ENCODE results near the gene AWAT2. TPM values are rescaled to one million over a fixed set of nuclear protein-coding genes. Genes with fewer than 3 reads are reported as not detected.

Gene AWAT2
- total RNA-seq, 2 donors from 2014 or later: not detected

- no peak overlapping the region for H3K27ac ChIP-seq
Observed at GRCh38 chrX:70087857-70088630, 38.3 kb upstream of the AWAT2 start.

DNA sequence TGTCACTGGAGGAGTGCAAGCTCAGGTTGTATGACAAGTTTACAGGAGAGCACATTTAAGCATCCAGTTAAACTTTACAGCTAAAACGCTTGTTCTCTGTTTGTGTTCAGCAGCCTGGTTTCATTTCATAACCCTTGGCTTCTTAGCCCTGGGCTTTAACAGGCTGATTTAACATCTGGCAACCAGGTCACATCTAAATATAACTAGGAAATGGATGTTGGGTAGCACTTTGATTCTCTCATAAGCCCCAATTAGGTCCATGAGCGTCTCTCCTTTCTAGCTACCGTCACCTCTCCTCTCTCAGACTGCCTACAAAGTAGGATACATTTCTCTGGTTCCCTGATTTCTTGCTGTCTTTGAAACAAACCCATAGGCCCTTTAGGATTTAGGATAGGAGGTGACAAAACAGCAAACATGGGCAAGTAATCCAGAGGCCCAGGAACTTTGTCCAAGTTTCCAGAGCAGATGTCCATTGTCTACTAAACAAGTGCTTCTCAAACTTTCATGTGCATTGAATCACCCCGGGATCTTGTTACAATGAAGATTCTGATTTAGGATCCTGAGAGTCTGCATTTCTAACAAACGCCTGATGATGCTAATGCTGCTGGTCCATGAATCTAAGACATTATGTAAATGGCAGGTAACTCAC is 35.0 kb upstream of the AWAT2 start:
- intact Hi-C loops (cut with DNase I): no loop called here
- WGBS: 64% methylated on average over 4 of the region's 5 CpGs
- Histone ChIP-seq H3K27me3 (replicated peaks; ENCODE audit: insufficient read depth) (no peaks in the 10 kb centered on the region), H3K4me1 (replicated peaks) (no peaks in the 10 kb centered on the region), H3K9me3 (no peaks in the 10 kb centered on the region), H3K4me3 (no peak overlapping the region), H3K27ac (no peak overlapping the region), H3K36me3 (no peaks in the 10 kb centered on the region)
- TF ChIP-seq, protein P1, sequence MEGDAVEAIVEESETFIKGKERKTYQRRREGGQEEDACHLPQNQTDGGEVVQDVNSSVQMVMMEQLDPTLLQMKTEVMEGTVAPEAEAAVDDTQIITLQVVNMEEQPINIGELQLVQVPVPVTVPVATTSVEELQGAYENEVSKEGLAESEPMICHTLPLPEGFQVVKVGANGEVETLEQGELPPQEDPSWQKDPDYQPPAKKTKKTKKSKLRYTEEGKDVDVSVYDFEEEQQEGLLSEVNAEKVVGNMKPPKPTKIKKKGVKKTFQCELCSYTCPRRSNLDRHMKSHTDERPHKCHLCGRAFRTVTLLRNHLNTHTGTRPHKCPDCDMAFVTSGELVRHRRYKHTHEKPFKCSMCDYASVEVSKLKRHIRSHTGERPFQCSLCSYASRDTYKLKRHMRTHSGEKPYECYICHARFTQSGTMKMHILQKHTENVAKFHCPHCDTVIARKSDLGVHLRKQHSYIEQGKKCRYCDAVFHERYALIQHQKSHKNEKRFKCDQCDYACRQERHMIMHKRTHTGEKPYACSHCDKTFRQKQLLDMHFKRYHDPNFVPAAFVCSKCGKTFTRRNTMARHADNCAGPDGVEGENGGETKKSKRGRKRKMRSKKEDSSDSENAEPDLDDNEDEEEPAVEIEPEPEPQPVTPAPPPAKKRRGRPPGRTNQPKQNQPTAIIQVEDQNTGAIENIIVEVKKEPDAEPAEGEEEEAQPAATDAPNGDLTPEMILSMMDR (IDR thresholded peaks at IDR 0.05): no peak
- TF ChIP-seq POLR2AphosphoS5 (IDR thresholded peaks at IDR 0.05) (no peak), POLR2A (IDR thresholded peaks at IDR 0.05) (no peak)
- no peak for DNase-seq (ENCODE audit: low spot score)

More at GRCh38 chrX:70087857-70088630, 38.3 kb upstream of the AWAT2 start:
- no peaks in the 10 kb centered on the region for H3K27me3 ChIP-seq (replicated peaks; ENCODE audit: insufficient read depth)
- DNase-seq (ENCODE audit: low spot score): peak; percentile 33
- no peaks in the 10 kb centered on the region for H3K9me3 ChIP-seq
- 19% methylated on average over 11 of the region's 11 CpGs for WGBS
- intact Hi-C loops (cut with DNase I): no loop called here
- no peaks in the 10 kb centered on the region for H3K36me3 ChIP-seq
- H3K4me3 ChIP-seq: no peak overlapping the region
- no peaks in the 10 kb centered on the region for H3K4me1 ChIP-seq (replicated peaks)
- TF ChIP-seq POLR2A (IDR thresholded peaks at IDR 0.05): no peak
- TF ChIP-seq, protein P1 (IDR thresholded peaks at IDR 0.05): no peak
- TF ChIP-seq POLR2AphosphoS5 (IDR thresholded peaks at IDR 0.05): no peak

DNA sequence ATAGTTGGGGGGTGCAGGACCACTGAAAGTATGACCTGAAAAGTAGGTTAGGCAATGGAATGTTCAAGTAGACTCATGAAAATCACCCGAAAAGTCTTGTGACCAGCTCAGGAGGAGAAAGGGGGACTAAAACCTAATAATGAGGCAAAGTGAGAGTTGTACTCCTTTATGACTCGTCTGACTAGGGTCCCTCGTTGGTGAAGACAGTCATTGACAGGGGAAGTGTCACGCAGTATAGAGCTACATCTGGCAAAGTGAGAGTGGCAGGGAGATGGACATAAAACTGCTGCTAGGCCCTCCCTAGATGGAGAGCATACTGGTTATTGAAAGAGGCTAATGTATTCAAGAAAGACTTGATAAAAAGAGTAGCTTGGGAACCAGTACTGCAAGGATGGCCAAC is 33.0 kb upstream of the AWAT2 start:
- no peaks in the 10 kb centered on the region for H3K36me3 ChIP-seq
- WGBS: 71% methylated on average over 4 of the region's 4 CpGs
- no peak overlapping the region for H3K4me3 ChIP-seq
- no peaks in the 10 kb centered on the region for H3K27me3 ChIP-seq (replicated peaks; ENCODE audit: insufficient read depth)
- TF ChIP-seq, protein P1 (IDR thresholded peaks at IDR 0.05): no peak
- TF ChIP-seq POLR2A (IDR thresholded peaks at IDR 0.05): no peak
- TF ChIP-seq POLR2AphosphoS5 (IDR thresholded peaks at IDR 0.05): no peak
- intact Hi-C loops (cut with DNase I): no loop called here
- no peak overlapping the region for H3K27ac ChIP-seq
- no peaks in the 10 kb centered on the region for H3K4me1 ChIP-seq (replicated peaks)
- no peaks in the 10 kb centered on the region for H3K9me3 ChIP-seq
- no peak for DNase-seq (ENCODE audit: low spot score)

GRCh38 chrX:70079870-70080269 is 30.1 kb upstream of the AWAT2 start:
- Histone ChIP-seq H3K36me3 (no peaks in the 10 kb centered on the region), H3K4me1 (replicated peaks) (no peaks in the 10 kb centered on the region), H3K4me3 (no peak overlapping the region), H3K27me3 (replicated peaks; ENCODE audit: insufficient read depth) (no peaks in the 10 kb centered on the region), H3K9me3 (no peaks in the 10 kb centered on the region), H3K27ac (no peak overlapping the region)
- TF ChIP-seq, protein P1 (IDR thresholded peaks at IDR 0.05): no peak
- no peak for TF ChIP-seq POLR2A (IDR thresholded peaks at IDR 0.05)
- TF ChIP-seq POLR2AphosphoS5 (IDR thresholded peaks at IDR 0.05): no peak
- DNase-seq (ENCODE audit: low spot score): no peak
- intact Hi-C loops (cut with DNase I): no loop called here
- WGBS: 46% methylated on average over 3 of the region's 3 CpGs

All from prostate gland (tissue), 2 donors.